ENCODE data around the gene FHL2.

- no peak for TF ChIP-seq ZNF274 (IDR thresholded peaks at IDR 0.05; ENCODE audit: low read depth, low read length)
- no peak for TF ChIP-seq YY1 (IDR thresholded peaks at IDR 0.05; ENCODE audit: insufficient read depth, insufficient read length)
- no peak for TF ChIP-seq SUZ12 (IDR thresholded peaks at IDR 0.05; ENCODE audit: extremely low read depth, insufficient read depth, insufficient read length)
These were observed 11.6 kb downstream of the FHL2 start for GRCh38 chr2:105387225-105387624.

Measured in NT2/D1 (cell line).